GM12874 (cell line): ENCODE results near the gene ENOX1.

Experiments used
- TF ChIP-seq, protein P1 (sequence below): IDR thresholded peaks from 2 replicates; pipeline ENCODE4 v1.5.1; 2011; ENCODE audit warnings: low read depth, mild to moderate bottlenecking, control low read depth, low read length, moderate library complexity; ENCODE audit not compliant: insufficient read depth

Gene ENOX1

DNA sequence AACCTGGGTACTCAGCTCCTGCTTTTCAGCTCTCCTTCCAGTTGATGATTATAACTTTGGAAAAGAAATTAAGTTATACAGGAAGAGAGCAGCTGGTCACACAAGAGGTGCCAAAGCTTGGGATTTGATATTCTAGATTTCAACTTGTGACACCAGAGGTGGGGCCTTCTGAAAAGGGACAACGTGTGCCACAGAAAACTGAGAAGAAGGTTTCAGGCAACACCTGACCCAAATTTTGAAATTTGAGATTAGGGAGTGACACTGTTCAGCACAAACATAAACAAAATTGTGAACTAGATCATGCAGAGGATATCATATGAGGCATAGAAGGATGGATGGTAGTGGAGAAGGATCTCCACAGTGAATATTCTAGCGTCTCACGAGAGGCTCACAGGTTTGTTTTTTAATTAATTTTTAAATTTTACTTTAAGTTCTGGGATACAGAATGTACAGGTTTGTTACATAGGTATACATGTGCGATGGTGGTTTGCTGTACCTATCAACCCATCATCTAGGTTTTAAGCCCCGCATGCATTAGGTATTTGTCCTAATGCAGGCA lies 379.7 kb downstream of the ENOX1 start:
- TF ChIP-seq, protein P1, sequence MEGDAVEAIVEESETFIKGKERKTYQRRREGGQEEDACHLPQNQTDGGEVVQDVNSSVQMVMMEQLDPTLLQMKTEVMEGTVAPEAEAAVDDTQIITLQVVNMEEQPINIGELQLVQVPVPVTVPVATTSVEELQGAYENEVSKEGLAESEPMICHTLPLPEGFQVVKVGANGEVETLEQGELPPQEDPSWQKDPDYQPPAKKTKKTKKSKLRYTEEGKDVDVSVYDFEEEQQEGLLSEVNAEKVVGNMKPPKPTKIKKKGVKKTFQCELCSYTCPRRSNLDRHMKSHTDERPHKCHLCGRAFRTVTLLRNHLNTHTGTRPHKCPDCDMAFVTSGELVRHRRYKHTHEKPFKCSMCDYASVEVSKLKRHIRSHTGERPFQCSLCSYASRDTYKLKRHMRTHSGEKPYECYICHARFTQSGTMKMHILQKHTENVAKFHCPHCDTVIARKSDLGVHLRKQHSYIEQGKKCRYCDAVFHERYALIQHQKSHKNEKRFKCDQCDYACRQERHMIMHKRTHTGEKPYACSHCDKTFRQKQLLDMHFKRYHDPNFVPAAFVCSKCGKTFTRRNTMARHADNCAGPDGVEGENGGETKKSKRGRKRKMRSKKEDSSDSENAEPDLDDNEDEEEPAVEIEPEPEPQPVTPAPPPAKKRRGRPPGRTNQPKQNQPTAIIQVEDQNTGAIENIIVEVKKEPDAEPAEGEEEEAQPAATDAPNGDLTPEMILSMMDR, result no peak

DNA sequence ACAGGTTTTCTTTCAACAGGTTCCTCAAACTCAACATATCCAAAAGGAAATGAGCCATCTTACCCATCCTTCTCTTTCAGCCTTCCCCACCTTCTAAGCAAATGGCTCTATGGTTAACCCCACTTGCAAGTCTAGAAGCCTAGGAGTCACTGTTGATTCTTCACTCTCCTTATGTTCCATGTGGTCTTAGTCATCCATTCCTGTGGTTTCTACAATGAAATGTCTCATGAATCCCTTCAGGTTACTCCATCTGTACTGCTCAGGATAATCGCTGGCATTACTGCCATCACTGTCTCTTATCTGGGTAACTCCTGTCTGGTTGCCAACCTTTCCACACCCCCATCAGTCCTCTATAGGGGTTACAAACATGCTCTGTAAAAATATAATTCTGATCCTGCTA lies 381.3 kb downstream of the ENOX1 start:
- TF ChIP-seq, protein P1, result no peak

DNA sequence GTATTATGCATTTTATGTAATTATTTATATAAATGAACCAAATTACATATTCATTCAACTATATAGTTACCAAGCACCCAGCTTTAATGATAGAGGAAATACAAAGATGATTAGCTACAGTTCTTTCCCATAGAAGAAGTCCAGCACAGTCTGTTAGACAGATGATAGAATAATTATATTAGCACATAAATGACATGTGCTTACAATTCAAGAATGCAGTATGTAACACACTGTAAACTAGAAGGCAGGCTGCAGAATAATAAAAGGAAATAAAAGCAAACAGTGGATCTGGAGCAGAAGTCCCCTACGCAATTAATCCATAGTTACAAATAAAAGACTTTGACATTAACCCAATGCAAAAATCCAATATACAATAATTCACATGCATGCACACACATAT lies 384.4 kb downstream of the ENOX1 start:
- TF ChIP-seq, protein P1, result no peak

DNA sequence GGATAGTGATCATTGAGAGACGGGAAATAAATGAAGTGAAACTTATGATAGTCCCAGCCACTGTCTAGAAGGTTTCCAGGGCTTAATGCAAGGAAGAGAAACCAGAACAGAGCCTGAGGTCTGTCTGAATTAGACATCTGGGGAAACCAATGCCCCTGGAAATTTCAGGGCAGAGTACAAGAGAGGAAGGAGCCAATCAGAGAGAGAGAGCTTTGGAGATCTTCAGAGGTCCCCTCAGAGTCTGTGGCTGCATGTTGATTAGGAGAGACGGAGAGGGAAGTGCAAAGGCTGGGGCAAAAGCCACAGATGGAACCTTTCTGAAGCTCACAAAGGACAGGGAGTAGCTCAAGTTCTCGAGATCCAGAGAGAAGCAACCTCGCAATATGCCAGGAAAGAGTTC lies 385.4 kb downstream of the ENOX1 start:
- TF ChIP-seq, protein P1, result no peak

DNA sequence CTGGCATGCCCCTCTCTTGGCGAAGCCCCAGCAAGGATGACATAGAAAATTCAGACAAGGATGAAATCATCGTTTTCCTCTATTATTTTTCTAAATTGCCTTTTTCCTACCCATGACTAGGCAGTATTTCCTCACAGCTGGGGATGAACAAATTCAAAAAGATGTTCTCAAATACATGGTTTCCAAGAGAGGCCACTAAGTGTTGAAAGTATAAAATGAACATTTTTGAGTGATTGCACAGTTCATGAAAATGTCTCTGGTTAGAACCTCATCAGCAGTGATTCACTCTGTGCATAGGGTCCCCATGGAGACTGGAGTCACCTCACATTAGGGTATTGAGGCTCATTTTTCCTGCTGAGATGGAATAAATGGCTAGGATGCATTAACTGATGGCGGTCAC lies 389.7 kb downstream of the ENOX1 start:
- TF ChIP-seq, protein P1, result no peak

DNA sequence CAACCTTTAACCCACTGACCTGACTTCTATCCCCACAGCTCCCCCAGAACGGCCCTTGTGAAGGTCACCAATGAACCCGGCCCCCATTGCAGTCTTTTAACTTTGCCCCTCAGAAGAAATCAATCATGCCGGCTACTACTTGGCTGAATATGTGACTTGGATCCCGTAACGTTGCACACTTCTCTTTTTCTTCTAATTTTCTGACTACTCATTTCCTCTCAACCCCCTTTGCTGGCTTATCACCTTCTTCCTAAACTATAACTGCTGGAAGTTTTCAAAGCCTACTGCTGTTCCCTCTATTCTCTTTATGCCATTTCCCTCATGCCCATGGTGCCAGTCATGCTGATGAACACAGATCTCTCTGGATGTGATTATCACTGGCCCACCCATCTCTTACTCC lies 395.7 kb downstream of the ENOX1 start:
- TF ChIP-seq, protein P1, result no peak

DNA sequence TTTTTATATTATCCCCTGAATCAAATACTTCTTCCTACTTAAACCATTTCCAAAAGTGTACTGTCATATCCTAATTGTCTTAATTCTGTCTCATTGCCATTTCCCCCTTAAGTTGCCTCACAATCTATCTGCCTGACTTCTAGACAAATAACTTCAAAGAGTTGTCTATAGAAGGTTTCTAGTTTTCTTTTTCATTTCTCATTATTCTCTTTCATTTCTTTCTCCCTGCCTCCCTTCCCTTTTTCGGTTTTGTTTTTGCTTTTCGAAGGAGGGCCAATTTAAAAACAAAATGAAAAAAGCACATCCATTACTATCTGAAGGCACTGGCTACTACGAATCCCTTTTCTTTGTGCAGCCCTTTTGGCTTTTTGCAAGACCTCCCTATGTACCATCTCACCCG lies 396.2 kb downstream of the ENOX1 start:
- TF ChIP-seq, protein P1, result no peak

DNA sequence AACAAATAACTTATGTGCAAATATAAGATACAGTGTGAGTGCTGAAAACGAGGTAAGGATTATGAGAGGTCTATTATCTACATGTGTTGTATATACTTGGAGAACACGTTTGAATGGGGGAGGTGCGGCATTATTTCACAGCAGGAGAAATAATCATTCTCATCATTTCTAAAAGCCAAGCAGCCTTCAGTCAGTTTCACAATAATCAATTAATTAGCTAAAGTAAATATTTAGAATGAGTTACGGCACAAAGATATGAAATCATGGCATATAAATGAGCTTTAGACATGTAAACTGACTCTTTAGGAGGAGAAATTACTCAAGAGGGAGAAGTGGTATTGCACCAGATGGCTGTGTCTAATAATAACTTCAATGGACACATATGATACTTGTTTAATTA lies 396.8 kb downstream of the ENOX1 start:
- TF ChIP-seq, protein P1, result no peak
